Left kidney (tissue), 2 donors: ENCODE results near the gene PTPN11. TPM values are rescaled to one million over a fixed set of nuclear protein-coding genes. Genes with fewer than 3 reads are reported as not detected.
"Not testable (repeated sequence)": the region's sequence is repeated elsewhere in the genome, so short reads cannot be mapped to it uniquely, and the experiment has no call there.

Source experiments
- DNase-seq: peaks from one replicate; pipeline ENCODE4 v3.0.0-alpha.2; 2013
- polyA plus RNA-seq: library from polyadenylated mRNA; unstranded; fragments of 120-200 nt; gene quantifications from one replicate; pipeline ENCODE4 v1.2.1, GENCODE V29; 2013; ENCODE audit not compliant: insufficient read length

Gene PTPN11
- polyA plus RNA-seq, 1 donor, result 87.3 TPM

DNA sequence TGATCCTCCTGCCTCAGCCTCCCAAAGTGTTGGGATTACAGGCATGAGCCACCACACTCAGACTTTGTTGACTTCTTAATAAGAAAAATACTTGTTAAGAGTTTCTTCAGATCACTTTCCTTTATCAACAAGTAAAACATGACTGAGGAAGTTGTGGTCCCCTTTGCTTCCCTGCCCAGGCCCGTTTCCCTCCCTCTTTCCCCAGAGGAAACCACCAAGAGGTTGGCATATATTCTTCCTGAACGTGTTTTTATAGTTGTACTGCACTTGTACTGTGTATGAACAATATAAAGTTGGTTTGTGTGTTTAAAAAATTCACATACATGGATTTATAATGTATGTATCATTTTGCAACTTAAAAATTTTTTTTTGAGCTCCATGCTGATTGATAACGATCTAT, 28.4 kb downstream of the PTPN11 start:
- DNase-seq, result no peak

DNA sequence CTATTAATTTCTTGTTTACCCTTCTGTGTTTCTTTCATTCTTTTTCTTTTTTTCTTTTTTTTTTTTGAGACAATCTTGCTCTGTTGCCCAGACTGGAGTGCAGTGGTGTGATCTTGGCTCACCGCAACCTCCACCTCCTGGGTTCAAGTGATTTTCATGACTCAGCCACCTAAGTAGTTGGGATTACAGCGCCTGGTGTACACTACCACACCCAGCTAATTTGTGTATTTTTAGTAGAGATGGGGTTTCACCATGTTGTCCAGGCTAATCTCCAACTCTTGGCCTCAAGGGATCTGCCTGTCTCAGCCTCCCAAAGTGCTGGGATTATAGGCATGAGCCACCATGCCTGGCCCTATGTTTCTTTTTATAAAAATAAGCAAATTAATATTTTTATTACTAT, 29.4 kb downstream of the PTPN11 start:
- not testable (repeated sequence) for DNase-seq

DNA sequence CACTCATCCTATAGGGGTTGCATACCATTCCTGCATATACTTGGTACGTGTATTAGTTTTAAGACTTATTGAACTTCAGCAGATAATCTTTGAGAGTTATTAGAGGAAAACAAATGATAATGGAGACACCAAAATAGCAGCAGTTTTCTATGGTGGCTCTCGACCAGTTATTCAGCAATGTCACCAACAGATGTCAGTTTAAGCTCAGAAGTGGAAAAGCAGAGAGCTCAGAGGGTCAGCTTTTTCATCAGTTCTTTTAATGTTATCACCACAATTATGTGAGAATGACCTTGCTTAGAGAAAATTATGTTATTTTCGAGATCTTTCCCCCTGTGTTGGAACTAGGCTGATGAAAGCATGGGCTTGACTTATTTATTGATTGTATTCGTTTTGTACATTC, 32.0 kb downstream of the PTPN11 start:
- no peak for DNase-seq

DNA sequence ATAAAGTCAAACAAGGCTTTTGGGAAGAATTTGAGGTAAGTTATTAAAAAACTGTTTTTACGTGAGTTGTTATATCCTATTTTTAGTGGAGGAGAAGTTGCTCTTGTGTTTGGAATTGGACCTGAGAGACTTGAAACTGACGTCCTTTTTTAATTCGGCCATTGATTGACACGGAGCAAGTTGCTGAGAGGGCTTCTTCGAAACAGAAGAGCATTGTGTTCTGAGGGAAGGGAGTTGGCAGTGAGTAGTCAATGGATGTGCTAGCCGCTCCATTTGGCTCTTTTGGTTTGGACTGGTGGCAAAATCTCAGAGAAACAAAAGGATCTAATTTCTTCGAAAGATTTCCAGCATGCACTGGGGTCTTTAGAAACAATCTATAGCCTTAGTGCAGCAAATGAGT, 37.3 kb downstream of the PTPN11 start:
- no peak for DNase-seq

DNA sequence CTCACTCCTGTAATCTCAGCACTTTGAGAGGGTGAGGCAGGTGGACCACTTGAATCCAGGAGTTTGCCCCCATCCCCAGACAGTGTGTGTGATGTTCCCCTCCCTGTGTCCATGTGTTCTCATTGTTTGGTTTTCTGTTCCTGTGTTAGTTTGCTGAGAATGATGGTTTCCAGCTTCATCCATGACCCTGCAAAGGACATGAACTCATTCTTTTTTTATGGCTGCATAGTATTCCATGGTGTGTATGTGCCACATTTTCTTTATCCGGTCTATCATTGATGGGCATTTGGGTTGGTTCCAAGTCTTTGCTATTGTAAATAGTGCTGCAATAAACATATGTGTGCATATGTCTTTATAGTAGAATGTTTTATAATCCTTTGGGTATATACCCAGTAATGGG, 38.4 kb downstream of the PTPN11 start:
- DNase-seq, result not testable (repeated sequence)

DNA sequence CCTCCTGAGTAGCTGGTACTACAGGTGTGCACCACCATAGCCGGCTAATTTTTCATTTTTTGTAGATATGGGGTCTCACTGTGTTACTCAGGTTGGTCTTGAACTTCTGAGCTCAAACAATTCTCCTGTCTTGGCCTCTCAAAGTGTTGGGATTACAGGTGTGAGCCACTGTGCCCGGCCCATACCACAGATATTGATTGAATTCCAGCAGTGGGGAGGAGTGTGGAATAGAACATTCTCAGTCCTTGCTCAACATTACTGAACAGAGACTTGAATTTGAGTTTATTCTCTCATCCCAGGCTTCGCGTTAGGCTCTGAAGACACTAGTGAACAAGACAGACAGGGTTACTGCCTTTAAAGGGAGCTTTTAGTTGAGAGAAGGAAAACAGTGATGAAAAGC, 39.6 kb downstream of the PTPN11 start:
- DNase-seq, result no peak

DNA sequence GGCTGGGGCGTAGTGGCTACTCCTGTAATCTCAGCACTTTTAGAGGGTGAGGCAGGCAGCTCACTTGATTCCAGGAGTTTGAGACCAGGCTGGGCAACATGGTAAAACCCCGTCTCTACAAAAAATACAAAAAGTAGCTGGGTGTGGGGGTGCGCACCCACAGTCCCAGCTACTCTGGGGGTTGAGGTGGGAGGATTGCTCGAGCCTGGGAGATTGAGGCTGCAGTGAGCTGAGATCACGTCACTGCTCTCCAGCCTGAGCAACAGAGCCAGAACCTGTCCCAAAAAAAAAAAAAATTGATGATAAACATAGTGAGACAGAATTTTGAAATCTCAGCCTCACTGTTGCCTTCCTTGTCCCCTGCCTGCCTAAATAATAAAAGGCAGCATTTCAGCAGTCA, 40.0 kb downstream of the PTPN11 start:
- DNase-seq, result no peak

DNA sequence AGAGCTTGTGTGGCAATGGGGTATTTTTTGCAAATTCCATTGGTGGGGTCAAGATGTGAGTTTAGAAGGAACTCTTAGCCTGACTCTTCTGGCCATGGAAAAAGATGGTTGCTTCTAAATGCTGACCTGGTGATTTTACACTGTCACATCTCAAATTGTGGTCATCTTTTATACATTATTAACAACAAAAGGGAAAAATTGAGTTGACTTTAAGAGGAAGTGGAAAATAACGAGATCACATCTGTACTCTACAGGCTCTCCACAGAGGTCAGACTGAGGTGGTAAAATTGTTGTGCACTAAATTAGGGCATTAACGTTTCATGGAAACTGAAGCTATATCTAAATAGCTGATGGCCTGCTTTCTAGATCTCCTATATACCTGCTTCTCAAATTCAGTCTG, 44.7 kb downstream of the PTPN11 start:
- no peak for DNase-seq

DNA sequence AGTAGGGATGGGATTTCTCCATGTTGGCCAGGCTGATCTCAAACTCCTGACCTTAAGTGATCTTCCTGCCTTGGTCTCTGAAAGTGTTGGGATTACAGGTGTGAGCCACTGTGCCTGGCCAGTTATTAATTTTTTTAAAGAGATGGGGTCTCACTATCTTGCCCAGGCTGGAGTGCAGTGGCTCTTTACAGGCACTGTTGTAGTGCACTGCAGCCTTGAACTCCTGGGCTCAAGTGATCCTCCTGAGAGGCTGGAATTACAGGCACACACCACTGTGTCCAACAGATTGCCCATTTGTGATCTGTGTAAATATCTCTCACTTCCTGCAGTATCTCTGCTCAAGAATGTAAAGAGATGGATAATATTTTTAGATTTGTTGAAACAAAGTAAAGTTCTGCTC, 45.9 kb downstream of the PTPN11 start:
- DNase-seq, result no peak

DNA sequence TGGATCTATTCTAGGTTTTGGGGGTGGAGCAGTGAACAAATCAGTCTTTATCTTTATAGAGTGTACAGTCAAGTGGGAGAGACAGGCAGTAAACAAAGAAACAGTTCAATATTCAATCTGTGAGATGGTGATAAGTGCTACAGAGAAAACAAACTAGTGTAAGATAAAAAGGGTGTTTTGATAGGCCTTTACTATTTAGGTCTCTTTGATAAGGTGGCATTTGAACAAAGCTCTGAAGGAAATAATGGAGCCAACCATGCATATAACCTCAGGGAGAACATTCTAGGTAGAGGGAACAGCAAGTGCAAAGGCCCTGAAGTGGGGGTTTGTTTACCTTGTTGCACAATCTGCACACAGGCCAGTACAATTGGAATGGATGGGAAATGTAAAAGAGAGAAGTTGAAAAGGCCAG, 47.3 kb downstream of the PTPN11 start:
- DNase-seq, result no peak

DNA sequence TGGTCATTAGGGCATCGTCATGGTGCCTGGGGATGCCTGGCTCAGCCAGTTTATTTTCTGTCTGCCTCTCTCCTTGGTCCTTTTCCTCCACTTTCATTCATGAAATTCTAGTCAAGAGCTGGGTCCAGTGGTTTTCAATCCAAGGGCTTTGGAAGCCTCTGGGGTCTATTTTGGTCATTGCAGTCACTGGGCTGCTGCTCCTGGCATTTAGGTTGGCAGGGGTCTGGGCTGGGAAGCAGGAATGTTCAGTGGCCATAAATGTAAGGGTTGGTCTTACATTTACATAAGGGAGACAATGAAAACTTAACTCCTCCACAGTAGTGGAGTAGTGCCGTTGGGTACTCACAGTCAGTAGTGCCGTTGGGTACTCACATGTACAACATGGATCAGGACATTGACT, 48.1 kb downstream of the PTPN11 start:
- no peak for DNase-seq

DNA sequence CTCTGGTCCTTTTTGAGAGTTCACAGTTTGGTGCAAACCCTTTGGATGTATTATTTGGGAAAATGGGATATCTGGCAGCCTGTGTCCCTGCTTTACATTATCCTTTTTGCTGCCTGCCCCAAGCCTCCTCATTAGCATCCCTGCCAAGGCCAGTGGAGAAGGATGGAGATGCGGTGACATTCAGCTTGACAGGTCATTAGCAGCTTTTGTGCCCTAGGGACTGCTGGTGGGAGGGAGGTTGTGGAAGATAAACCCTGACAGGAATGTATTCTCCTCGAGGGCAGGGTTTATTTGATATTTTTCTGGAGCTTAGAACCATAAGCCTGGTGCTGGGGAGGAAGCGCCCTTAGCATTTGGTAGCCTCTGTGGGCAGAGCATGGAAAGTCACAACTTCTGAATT, 49.3 kb downstream of the PTPN11 start:
- no peak for DNase-seq

DNA sequence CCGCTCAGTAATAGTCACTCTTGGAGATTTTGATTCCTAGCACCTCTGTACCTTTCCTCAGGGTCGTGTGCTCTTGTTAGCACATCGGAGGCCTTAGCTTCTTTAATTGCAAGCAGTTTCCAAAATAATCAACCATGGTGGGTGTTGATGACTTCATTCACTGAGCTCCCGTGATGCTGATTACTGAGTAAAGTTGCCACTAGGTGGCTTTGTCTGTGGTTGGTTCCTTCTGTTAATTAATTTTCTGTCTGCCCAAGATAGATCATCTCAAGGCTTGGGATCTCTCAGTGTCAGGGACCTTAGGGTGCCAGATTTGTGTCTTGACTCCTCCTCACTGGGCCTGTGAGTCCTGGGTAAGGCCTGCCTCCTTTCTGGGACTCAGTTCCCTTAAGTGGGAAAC, 54.3 kb downstream of the PTPN11 start:
- no peak for DNase-seq

DNA sequence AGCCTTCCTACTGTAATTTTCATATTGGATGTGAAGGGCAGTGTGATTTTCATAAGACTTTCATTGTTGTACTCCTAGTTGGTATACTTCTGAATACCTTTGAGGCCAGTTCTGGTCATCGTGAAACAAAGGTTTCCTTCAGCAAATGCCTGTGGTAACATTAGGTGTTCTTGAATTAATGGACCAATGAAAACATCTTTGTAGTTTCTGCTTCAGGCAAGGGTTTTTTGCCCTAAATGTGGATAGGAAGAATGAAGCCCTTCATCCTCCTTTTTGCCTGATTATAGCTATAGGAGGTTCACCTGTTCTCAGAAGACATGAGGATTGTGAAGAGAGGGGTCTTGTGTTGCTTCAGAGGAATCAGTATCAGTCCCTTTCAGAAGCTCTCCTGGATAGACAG, 60.7 kb downstream of the PTPN11 start:
- DNase-seq, result no peak

DNA sequence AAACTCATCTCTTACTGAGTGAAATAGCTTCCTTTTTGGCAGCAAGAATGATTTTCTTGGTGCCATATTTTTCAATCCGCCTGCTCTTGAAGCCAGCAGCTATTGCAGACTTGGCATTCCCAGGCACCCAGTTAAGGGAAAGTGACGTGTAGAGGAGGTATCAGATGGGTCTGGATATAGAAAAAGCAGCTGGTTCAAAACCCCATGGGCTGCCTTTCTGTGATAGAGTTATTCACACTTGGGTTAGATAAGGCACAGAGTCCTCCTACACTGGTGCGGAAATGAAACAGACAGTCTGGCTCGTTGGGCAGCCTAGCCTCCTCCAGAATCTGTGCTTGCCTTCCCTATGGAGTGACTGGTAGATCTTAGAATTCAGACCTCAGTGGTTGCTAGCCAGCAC, 62.2 kb downstream of the PTPN11 start:
- no peak for DNase-seq

DNA sequence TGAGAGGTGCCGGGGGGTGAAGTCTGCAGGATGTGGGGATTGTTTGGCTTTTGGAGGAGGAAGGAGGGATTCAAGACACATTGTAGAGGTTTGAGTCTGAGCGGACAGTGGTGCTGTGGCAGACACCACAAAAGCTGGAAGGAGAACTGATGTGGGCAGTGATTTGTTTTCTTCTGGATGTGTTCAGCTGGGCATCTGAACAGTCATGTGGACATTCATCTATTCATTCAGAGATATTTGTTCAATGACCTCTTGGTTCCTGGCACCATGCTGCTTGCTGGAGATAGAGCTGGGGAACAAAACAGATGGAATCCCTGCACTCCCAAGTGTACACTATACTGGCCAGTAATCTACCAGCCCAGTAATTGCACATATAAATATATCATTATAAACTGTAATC, 64.0 kb downstream of the PTPN11 start:
- no peak for DNase-seq

DNA sequence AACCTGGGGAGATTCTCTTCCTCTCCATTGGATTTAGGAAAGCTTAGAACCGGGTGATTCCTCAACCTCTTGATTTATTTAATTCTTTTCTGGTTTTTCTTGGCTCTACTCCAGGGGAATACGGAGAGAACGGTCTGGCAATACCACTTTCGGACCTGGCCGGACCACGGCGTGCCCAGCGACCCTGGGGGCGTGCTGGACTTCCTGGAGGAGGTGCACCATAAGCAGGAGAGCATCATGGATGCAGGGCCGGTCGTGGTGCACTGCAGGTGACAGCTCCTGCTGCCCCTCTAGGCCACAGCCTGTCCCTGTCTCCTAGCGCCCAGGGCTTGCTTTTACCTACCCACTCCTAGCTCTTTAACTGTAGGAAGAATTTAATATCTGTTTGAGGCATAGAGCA, 67.6 kb downstream of the PTPN11 start:
- DNase-seq, result no peak

DNA sequence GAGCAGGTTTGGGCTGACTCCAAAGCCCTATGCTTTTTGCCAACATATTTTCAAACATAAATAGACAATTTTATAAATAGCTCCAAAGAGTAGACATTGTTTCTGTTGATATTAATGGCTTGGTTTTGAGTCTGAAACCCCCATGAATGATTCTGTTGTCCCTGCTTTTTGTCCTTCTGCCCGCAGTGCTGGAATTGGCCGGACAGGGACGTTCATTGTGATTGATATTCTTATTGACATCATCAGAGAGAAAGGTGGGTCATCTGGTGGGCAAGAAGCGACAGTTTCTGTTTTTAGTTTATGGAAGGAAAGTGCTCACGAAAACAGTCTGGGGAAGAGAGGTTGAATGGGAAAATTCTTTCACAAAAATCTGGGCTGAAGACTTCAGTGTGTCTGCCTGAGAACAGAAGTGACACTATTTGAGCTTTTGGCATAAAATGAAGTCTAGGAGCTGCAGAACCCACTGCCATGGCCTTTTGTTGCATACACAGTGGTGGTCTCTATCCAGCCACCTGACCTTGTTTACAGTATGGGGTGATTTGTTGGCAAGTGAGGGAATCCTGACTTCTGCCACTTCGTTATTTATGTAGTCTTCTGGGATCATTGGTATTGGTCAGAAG, 69.6 kb downstream of the PTPN11 start:
- no peak for DNase-seq

DNA sequence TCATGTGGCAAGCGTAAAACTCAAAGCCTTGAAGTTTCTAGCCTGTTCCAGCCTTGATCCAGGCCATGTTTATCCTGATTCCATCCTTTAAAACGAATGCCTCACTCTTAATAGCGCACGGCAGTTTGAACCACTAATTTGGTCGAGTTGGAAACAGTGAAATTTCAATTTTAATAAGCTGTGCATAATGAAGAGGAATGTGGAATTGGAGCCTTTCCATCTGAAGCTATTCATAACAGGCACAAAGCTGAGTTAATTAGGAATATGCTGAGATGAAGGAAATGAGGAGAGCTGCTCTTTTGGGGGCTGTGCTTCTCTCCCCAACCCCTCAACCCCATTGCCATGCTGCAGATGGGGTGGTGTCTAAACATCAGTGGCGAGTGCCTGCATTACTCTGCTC, 70.7 kb downstream of the PTPN11 start:
- no peak for DNase-seq

DNA sequence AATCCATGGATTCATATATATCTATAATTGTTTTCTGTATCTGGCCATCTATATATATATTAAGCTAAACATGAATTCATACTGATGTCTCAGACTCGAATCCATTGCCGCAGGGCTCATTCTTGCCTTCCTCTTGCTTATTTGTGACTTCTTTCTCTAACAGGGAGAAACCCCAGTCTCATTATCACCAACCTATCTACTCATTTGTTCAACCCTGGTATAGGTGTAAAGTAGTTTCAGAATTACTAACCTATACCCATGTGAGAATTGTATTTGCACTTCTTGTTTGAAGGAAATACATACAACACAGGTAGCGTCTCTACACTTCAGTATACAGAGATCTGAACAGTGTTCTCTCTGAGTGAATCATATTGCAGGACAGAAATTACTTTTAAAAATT, 77.7 kb downstream of the PTPN11 start:
- no peak for DNase-seq

DNA sequence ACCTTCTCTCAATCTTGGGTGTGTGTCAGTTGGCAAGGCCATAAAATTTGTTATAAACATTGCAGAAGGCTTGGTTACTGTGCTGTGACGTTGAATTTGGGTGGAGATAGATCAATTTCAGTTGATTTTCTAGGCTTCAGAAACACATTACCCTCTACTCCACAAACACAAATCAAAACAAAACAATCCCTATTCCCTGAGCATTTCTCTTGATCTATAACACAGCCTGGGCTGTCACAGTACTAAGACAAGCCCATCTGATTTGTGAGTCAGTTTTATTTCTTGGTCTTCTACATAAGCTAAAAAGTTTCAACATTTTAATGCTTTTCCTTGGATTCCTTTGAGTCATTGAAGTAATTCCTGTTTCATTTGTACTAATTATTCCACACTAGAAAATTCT, 79.8 kb downstream of the PTPN11 start:
- DNase-seq, result no peak

DNA sequence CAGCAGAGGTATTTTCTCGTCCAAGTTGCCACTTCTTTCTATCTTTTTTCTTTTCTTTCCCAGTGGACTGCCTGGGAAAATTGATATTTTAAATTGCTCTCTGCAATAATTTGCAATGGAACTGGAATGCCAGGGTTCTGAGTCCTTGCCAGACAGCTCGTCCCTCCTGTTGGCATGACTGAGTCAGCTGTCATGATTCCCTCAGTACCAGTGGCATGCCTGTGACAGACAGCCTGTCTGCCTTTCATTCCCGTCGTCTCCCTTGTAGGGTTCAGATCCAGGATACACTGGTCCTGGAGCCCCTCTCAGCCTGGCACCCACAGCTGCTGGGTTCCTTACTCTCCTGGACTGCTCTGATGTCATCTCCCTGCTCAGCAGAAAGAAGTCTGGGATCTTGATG, 84.8 kb downstream of the PTPN11 start:
- DNase-seq, result no peak

DNA sequence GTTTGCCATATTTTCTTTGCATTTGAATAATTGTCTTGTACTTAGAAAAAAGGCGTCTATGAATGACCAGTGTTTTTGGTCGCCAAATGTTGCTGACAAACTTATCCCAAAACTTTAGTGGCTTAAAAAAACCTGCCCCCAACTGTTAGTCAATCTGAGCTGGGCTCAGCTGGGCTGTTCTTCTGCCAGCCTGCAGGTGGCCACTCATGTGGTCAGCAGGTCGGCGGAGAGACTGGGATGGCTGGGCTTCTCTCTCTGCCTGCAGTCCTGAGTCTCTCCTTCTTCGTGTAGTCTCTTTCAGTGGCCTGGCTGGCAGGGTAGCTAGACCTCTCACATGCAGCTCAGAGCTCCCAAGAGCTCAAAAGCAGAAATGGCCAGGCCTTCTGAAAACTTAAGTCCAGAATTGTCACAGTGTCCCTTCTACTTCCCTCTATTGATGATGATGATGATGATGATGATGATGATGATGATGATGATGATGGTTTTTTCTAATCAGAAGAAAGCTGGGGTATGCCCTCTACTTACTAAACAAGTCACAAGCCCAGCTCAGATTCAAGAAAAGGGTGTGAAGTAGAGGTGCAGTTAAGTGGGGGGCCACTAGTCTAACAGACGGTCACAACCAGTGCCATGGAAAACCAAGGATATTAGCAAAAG, 87.9 kb downstream of the PTPN11 start:
- DNase-seq, result no peak

DNA sequence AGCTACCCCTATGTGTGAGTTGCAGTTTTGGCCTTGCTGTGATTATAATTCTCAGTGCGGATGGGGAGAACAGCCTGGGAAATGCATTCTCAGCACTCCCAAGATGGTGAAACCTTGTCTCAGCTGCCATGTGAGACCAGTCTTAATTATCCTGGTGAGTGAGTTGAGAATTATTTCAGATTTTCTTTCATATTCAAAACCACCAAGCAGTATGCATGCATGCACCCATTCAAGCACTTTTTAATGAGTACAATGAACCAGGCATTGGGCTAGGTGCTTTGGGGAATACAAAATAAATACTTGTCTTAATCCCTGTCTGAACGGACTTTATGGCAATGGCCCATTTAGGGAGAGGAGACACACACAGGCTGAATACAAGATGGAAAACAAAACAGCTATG, 94.7 kb downstream of the PTPN11 start:
- no peak for DNase-seq

DNA sequence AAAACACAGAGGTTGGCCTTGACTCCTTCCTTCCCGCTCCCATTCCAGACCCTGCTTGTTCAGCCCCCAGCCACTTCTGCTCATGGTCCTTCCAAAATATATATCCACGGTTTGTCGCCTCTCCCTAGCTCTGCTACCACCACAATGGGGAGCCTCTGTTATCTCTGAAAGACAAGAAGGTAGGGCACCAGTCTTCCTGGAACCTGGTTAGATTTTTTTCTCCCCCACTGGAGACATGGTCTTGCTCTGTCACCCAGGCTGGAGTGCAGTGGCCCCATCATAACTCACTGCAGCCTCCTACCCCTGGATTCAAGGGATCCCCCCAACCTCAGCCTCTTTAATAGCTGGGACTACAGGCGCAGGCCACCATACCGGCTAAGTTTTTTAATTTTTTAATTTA, 95.7 kb downstream of the PTPN11 start:
- no peak for DNase-seq
